ENCODE measurements around the gene TRIM7. TPM values are rescaled to one million over a fixed set of nuclear protein-coding genes. Genes with fewer than 3 reads are reported as not detected.

Gene TRIM7
- total RNA-seq, 1 donor from 2014 or later = 4.0 TPM

DNA sequence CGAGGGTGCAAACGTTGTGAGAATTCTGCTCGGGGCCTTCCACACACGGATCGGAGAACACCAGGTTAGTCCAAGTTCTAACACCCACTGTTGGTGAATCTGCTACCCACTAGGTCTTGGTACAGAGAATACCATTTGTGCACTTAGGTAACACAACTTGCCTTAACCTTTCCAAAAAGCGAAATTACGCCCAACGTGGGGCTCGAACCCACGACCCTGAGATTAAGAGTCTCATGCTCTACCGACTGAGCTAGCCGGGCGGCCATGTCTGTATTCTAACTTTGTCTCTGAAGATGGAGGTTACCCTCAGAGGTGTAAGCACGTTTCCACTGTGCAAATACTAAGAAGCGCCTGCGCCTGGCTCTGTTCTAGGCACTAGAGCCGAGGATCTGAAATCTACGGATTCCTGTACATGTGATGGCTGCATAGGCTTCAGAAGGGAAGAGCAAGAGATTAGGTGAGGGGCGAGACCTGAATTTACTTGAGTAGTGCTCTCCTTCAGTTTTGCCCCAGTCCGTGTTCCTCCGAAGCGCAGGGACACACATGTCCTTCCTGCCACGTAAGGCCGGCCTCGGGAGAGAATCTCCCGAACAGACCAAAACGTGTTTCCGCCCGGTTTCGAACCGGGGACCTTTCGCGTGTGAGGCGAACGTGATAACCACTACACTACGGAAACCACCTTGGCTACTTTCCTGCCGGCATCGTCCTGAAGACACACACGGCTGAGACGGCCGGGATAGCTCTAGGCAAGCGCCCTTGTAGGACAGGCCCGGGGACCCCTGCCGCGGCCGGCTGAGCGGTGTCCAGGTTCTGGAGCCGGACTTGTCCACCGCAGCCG, 17.0 kb upstream of the TRIM7 start:
- Mint-ChIP-seq H3K4me1 (ENCODE audit: unreplicated experiment) (peaks cover 39% of the 10 kb centered on the region), H3K27me3 (ENCODE audit: unreplicated experiment) (no peaks in the 10 kb centered on the region), H3K27ac (ENCODE audit: unreplicated experiment) (peak overlapping the region; percentile 97), H3K4me3 (ENCODE audit: unreplicated experiment) (peak overlapping the region; percentile 94), H3K9me3 (ENCODE audit: unreplicated experiment) (no peaks in the 10 kb centered on the region), H3K36me3 (ENCODE audit: unreplicated experiment) (no peaks in the 10 kb centered on the region)
- TF ChIP-seq, protein P1, sequence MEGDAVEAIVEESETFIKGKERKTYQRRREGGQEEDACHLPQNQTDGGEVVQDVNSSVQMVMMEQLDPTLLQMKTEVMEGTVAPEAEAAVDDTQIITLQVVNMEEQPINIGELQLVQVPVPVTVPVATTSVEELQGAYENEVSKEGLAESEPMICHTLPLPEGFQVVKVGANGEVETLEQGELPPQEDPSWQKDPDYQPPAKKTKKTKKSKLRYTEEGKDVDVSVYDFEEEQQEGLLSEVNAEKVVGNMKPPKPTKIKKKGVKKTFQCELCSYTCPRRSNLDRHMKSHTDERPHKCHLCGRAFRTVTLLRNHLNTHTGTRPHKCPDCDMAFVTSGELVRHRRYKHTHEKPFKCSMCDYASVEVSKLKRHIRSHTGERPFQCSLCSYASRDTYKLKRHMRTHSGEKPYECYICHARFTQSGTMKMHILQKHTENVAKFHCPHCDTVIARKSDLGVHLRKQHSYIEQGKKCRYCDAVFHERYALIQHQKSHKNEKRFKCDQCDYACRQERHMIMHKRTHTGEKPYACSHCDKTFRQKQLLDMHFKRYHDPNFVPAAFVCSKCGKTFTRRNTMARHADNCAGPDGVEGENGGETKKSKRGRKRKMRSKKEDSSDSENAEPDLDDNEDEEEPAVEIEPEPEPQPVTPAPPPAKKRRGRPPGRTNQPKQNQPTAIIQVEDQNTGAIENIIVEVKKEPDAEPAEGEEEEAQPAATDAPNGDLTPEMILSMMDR (IDR thresholded peaks at IDR 0.05) = no peak
- peak; percentile 97 for DNase-seq (ENCODE audit: extremely low spot score, unreplicated experiment)

DNA sequence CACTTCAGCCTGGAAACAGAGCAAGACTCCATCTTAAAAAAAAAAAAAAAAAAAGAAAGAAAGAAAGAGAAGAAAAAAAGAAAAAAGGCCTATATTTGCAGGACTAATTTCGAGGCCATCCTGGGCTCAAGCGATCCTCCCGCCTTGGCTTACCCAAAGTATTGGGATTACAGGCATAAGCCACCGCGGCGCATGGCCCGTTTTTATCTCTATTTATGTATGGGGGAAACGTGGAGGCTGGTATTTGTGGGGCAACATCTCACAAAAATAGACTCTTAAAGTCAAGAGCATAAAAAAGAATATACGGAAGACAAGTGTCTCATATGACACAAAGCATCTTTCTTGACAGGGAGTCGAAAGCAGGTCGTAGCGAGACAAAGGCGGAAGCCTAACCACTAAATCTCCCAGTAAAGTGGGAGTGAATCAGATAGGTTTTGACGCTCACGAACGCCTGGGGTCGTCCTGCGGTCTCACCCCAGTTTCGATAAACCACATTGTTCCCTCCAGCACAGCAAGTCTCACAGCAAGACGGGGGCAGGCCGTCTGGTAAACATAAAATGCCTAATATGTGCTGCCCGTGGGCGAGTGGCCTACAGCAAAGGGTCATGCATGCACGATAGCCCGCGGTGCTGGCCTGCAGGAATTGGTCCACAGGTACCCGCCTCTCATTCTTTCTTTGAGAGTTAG, 16.3 kb upstream of the TRIM7 start:
- TF ChIP-seq, protein P1 (IDR thresholded peaks at IDR 0.05) = no peak
- H3K4me1 Mint-ChIP-seq (ENCODE audit: unreplicated experiment) = peaks cover 42% of the 10 kb centered on the region

DNA sequence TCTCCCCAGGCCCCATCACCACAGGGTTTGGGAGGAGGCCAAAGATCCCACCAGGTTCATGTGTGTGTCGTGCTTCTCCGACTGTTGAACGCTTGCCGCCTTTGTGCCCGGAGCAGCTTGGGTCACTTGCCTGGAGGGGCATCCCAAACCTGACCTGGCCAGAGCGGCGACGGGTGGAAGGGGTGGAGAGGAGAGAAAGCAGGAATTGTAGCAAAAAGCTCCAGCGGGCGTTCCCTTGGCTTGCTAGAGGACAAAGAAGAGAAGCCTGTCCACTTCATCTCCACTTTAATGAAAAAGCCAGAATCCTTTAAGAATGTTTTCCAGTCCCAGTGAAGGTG, 15.2 kb upstream of the TRIM7 start:
- H3K9me3 Mint-ChIP-seq (ENCODE audit: unreplicated experiment) = no peaks in the 10 kb centered on the region
- no peak for DNase-seq (ENCODE audit: extremely low spot score, unreplicated experiment)
- peak overlapping the region; percentile 64 for H3K27ac Mint-ChIP-seq (ENCODE audit: unreplicated experiment)
- TF ChIP-seq, protein P1 (IDR thresholded peaks at IDR 0.05) = no peak
- H3K27me3 Mint-ChIP-seq (ENCODE audit: unreplicated experiment) = no peaks in the 10 kb centered on the region
- no peaks in the 10 kb centered on the region for H3K36me3 Mint-ChIP-seq (ENCODE audit: unreplicated experiment)
- peak overlapping the region; percentile 27 for H3K4me3 Mint-ChIP-seq (ENCODE audit: unreplicated experiment)
- H3K4me1 Mint-ChIP-seq (ENCODE audit: unreplicated experiment) = peaks cover 42% of the 10 kb centered on the region

More for the DNA sequence above, 16.3 kb upstream of the TRIM7 start:
- no peak for DNase-seq (ENCODE audit: extremely low spot score, unreplicated experiment)
- no peaks in the 10 kb centered on the region for H3K27me3 Mint-ChIP-seq (ENCODE audit: unreplicated experiment)
- peak overlapping the region; percentile 94 for H3K4me3 Mint-ChIP-seq (ENCODE audit: unreplicated experiment)
- no peaks in the 10 kb centered on the region for H3K36me3 Mint-ChIP-seq (ENCODE audit: unreplicated experiment)
- H3K9me3 Mint-ChIP-seq (ENCODE audit: unreplicated experiment) = no peaks in the 10 kb centered on the region
- H3K27ac Mint-ChIP-seq (ENCODE audit: unreplicated experiment) = peak overlapping the region; percentile 97

DNA sequence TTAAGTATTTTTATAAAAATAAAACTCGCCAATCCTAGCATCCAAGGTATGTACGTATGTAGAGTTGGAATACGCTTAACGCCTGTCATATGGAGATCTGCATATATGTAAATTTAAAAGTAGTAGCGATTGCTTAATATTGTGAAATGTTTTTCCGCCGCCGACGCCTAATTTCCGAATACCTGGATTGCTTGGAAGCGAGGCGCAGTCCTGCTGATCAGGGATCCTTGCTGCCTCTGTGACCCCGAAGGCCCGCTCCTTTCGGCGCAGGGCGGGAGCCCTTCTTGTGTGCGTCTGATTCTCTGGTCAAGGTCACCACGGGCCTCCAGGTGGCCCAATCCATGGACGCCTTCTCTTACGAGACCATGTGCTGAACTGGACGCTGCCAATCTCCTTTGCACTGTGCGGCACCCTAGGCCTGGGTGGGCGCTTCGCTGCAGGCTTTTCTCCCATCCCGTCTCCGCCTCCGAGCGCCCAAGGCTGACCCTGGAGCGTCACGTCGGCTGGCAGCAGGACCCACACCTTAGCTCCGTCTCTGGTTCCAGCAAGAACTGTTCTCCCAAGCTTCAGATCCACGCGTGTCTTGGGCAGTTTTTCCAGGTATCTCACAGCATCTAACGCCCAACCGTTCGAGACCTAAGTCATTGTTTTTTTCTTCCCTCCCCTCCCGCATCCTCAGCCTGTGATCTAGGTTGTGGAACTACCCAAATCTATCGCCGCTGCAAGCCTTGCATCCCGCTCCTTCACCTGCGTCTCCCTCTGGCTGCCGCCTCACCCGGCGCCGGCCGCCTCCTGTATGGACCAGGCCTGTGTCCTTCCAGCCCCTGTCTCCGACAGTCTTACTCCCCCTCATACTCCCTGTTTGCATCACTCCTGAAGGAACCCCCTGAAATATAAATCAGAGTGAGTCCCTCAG, 14.5 kb upstream of the TRIM7 start:
- TF ChIP-seq, protein P1 (IDR thresholded peaks at IDR 0.05) = no peak
- Mint-ChIP-seq H3K4me1 (ENCODE audit: unreplicated experiment) (peaks cover 38% of the 10 kb centered on the region), H3K27ac (ENCODE audit: unreplicated experiment) (peak overlapping the region; percentile 64), H3K4me3 (ENCODE audit: unreplicated experiment) (peak overlapping the region; percentile 27), H3K9me3 (ENCODE audit: unreplicated experiment) (no peaks in the 10 kb centered on the region), H3K27me3 (ENCODE audit: unreplicated experiment) (no peaks in the 10 kb centered on the region), H3K36me3 (ENCODE audit: unreplicated experiment) (no peaks in the 10 kb centered on the region)
- no peak for DNase-seq (ENCODE audit: extremely low spot score, unreplicated experiment)

Data from osteocyte (in vitro differentiated cells).